HepG2 (cell line): ENCODE results near the gene SBNO2. TPM values are rescaled to one million over a fixed set of nuclear protein-coding genes. Genes with fewer than 3 reads are reported as not detected.

Experiments
- CAMTA2 ChIP-seq: sonication (generic); formaldehyde crosslinking; IDR thresholded peaks from 2 replicates; pipeline ENCODE4 v1.4.0; 2020; ENCODE audit warnings: mild to moderate bottlenecking, missing genetic modification reagents, borderline replicate concordance
- ELK4 ChIP-seq: sonication (generic); formaldehyde crosslinking; IDR thresholded peaks from 2 replicates; pipeline ENCODE4 v1.9.0; 2021; ENCODE audit warnings: missing genetic modification reagents, borderline replicate concordance
- FOSL2 ChIP-seq: sonication (generic); formaldehyde crosslinking; IDR thresholded peaks from 2 replicates; pipeline ENCODE4 v1.4.0; 2020; ENCODE audit warnings: missing genetic modification reagents
- GFI1 ChIP-seq: sonication (generic); formaldehyde crosslinking; IDR thresholded peaks from 2 replicates; pipeline ENCODE4 v1.5.0; 2020; ENCODE audit warnings: missing genetic modification reagents, mild to moderate bottlenecking, borderline replicate concordance
- HBP1 ChIP-seq: IDR thresholded peaks from 2 replicates; pipeline ENCODE4 v1.6.1; 2016; ENCODE audit warnings: low read depth, control low read depth
- HMGXB4 ChIP-seq, 2 experiments: sonication (generic) in 1 of 2; formaldehyde crosslinking in 1 of 2; IDR thresholded peaks; 2 replicates each; pipeline versions ENCODE4 v1.4.0 to v1.6.1; 2018 to 2020; ENCODE audit warnings: missing genetic modification reagents in 2 of 2, borderline replicate concordance in 1 of 2, low read depth in 1 of 2, mild to moderate bottlenecking in 1 of 2, missing biosample characterization in 1 of 2
- JUNB ChIP-seq: sonication (generic); formaldehyde crosslinking; IDR thresholded peaks from 2 replicates; pipeline ENCODE4 v1.8.0; 2022; ENCODE audit warnings: missing genetic modification reagents, mild to moderate bottlenecking, borderline replicate concordance
- MYC ChIP-seq: sonication (generic); formaldehyde crosslinking; IDR thresholded peaks from 2 replicates; pipeline ENCODE4 v1.9.0; 2021; ENCODE audit warnings: missing genetic modification reagents, borderline replicate concordance
- POLR2AphosphoS5 ChIP-seq: IDR thresholded peaks from 2 replicates; pipeline ENCODE4 v1.6.1; 2012; ENCODE audit warnings: low read depth, low read length
- YY1 ChIP-seq: IDR thresholded peaks from 2 replicates; pipeline ENCODE4 v1.6.1; 2011; ENCODE audit warnings: low read length, low read depth, moderate library complexity, mild to moderate bottlenecking; ENCODE audit not compliant: insufficient read depth, insufficient replicate concordance
- ZFP36 ChIP-seq: fragments of 150-350 bp; IDR thresholded peaks from 2 replicates; pipeline ENCODE4 v1.6.1; 2018; ENCODE audit warnings: borderline replicate concordance, low read length, low read depth; ENCODE audit not compliant: partially characterized antibody
- ZFYVE20 ChIP-seq: sonication (generic); formaldehyde crosslinking; IDR thresholded peaks from 2 replicates; pipeline ENCODE4 v1.8.0; 2023; ENCODE audit warnings: low read depth, mild to moderate bottlenecking, moderate library complexity, missing genetic modification reagents, borderline replicate concordance
- ZNF136 ChIP-seq: sonication (generic); formaldehyde crosslinking; IDR thresholded peaks from 2 replicates; pipeline ENCODE4 v1.8.1; 2022; ENCODE audit warnings: low read depth, mild to moderate bottlenecking, moderate library complexity, missing genetic modification reagents
- ZNF251 ChIP-seq: sonication (generic); formaldehyde crosslinking; IDR thresholded peaks from 2 replicates; pipeline ENCODE4 v1.9.0; 2021; ENCODE audit warnings: mild to moderate bottlenecking, missing genetic modification reagents
- polyA plus RNA-seq, 8 experiments: library from polyadenylated mRNA; depleted of rRNA in 3 of 8; stranded (reverse) in 7 of 8; unstranded in 1 of 8; fragments of >200 nt; fragmentation: Illumina TruSeq in 4 of 8; extraction: Trizol in 4 of 8; gene quantifications; 2 replicates each; pipeline versions ENCODE4 v1.2.1 to v1.2.3, GENCODE V29; 2011 to 2016; ENCODE audit warnings: low read depth in 4 of 8, missing spikeins in 1 of 8, mixed read lengths in 1 of 8; ENCODE audit not compliant: insufficient read depth in 1 of 8
- total RNA-seq, 5 experiments: library from RNA; depleted of rRNA; stranded (reverse); fragments of >200 nt; fragmentation: Illumina TruSeq; extraction: Trizol; gene quantifications; 2 replicates each; pipeline ENCODE4 v1.2.3, GENCODE V29; 2016; ENCODE audit warnings: low read depth in 1 of 5
- TF ChIP-seq, protein P1 (sequence below): IDR thresholded peaks from 2 replicates; pipeline ENCODE4 v1.6.1; 2016; ENCODE audit warnings: missing compliant biosample characterization, missing genetic modification reagents, borderline replicate concordance
- TF ChIP-seq, protein P2 (sequence below): sonication (generic); formaldehyde crosslinking; IDR thresholded peaks from 2 replicates; pipeline ENCODE4 v1.5.1; 2020; ENCODE audit warnings: missing genetic modification reagents, mild to moderate bottlenecking, borderline replicate concordance

Gene SBNO2
- total and polyA plus RNA-seq, 2 of the 13 experiments (the other 11 are each of a cell fraction or from before 2014, with no cell fraction given), result 8.6 to 10.4 TPM

GRCh38 chr19:1094978-1095701 is 78.9 kb downstream of the SBNO2 start, which contains the start of gene POLR2E (continued):
- TF ChIP-seq POLR2AphosphoS5 (peak; percentile 70), CAMTA2 (CRISPR knock-in tag) (no peak), GFI1 (peak; percentile 47; the same call in 1 of the 2 replicates), ZNF251 (CRISPR knock-in tag) (no peak), YY1 (peak; percentile 76), HMGXB4 (CRISPR knock-in tag; IDR thresholded peaks at IDR 0.05; ENCODE audit: borderline replicate concordance in 1 of 2, low read depth in 1 of 2) (peak; percentile 59 to 72; a peak in 3 of 4 replicates), ZFP36 (no peak), JUNB (CRISPR knock-in tag) (no peak), HBP1 (CRISPR knock-in tag) (no peak), ELK4 (no peak), MYC (peak; percentile 73; the same call in 1 of the 2 replicates), ZFYVE20 (CRISPR knock-in tag) (0 out of 2 replicates have a peak, but pooled peaks have one; percentile 36), ZNF136 (0 out of 2 replicates have a peak, but pooled peaks have one; percentile 54), FOSL2 (CRISPR knock-in tag) (peak; percentile 55)
- TF ChIP-seq, protein P1, sequence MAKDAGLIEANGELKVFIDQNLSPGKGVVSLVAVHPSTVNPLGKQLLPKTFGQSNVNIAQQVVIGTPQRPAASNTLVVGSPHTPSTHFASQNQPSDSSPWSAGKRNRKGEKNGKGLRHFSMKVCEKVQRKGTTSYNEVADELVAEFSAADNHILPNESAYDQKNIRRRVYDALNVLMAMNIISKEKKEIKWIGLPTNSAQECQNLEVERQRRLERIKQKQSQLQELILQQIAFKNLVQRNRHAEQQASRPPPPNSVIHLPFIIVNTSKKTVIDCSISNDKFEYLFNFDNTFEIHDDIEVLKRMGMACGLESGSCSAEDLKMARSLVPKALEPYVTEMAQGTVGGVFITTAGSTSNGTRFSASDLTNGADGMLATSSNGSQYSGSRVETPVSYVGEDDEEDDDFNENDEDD (CRISPR knock-in tag), result peak; percentile 47; the same call in 1 of the 2 replicates
- TF ChIP-seq, protein P2, sequence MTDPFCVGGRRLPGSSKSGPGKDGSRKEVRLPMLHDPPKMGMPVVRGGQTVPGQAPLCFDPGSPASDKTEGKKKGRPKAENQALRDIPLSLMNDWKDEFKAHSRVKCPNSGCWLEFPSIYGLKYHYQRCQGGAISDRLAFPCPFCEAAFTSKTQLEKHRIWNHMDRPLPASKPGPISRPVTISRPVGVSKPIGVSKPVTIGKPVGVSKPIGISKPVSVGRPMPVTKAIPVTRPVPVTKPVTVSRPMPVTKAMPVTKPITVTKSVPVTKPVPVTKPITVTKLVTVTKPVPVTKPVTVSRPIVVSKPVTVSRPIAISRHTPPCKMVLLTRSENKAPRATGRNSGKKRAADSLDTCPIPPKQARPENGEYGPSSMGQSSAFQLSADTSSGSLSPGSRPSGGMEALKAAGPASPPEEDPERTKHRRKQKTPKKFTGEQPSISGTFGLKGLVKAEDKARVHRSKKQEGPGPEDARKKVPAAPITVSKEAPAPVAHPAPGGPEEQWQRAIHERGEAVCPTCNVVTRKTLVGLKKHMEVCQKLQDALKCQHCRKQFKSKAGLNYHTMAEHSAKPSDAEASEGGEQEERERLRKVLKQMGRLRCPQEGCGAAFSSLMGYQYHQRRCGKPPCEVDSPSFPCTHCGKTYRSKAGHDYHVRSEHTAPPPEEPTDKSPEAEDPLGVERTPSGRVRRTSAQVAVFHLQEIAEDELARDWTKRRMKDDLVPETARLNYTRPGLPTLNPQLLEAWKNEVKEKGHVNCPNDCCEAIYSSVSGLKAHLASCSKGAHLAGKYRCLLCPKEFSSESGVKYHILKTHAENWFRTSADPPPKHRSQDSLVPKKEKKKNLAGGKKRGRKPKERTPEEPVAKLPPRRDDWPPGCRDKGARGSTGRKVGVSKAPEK (CRISPR knock-in tag), result no peak
